Mesenchymal stem cell (in vitro differentiated cells and primary cell): ENCODE results near the gene SLCO2A1.
A peak's percentile ranks its signal among the peaks of the same experiment; 100 is the strongest.

Source experiments
- DNase-seq: peaks from one replicate; pipeline ENCODE4 v3.0.0-alpha.2; 2013
- H2AFZ ChIP-seq: one replicate; pipeline ENCODE4 v1.6.1; 2013; ENCODE audit warnings: low read depth, mild to moderate bottlenecking, control low read depth, inconsistent platforms, low read length, moderate library complexity
- H2AK5ac ChIP-seq: 2 replicates; pipeline ENCODE4 v1.6.1; 2013; ENCODE audit warnings: low read length, moderate library complexity, mild to moderate bottlenecking, inconsistent platforms; ENCODE audit not compliant: severe bottlenecking
- H2BK120ac ChIP-seq: one replicate; pipeline ENCODE4 v1.6.1; 2013; ENCODE audit warnings: low read depth, mild to moderate bottlenecking, inconsistent platforms, low read length, moderate library complexity
- H2BK12ac ChIP-seq, 2 experiments: one replicate each; pipeline ENCODE4 v1.6.1; 2013; ENCODE audit warnings: inconsistent platforms in 2 of 2, low read length in 2 of 2, mild to moderate bottlenecking in 2 of 2, moderate library complexity in 2 of 2, control low read depth in 1 of 2
- H2BK15ac ChIP-seq: one replicate; pipeline ENCODE4 v1.6.1; 2013; ENCODE audit warnings: mild to moderate bottlenecking, low read depth, inconsistent platforms; ENCODE audit not compliant: poor library complexity, severe bottlenecking
- H2BK5ac ChIP-seq: 2 replicates; pipeline ENCODE4 v1.6.1; 2013; ENCODE audit warnings: low read depth, mild to moderate bottlenecking, low read length, control low read depth, inconsistent platforms; ENCODE audit not compliant: poor library complexity, severe bottlenecking
- H3K14ac ChIP-seq, 2 experiments: one replicate each; pipeline ENCODE4 v1.6.1; 2013; ENCODE audit warnings: inconsistent platforms in 2 of 2, low read length in 2 of 2, control low read depth in 1 of 2, mild to moderate bottlenecking in 1 of 2, moderate library complexity in 1 of 2
- H3K18ac ChIP-seq, 2 experiments: one replicate each; pipeline ENCODE4 v1.6.1; 2013; ENCODE audit warnings: inconsistent platforms in 2 of 2, low read length in 2 of 2, control low read depth in 1 of 2, low read depth in 1 of 2, mild to moderate bottlenecking in 1 of 2
- H3K23ac ChIP-seq, 2 experiments: one replicate each; pipeline ENCODE4 v1.6.1; 2013; ENCODE audit warnings: inconsistent platforms in 2 of 2, low read length in 2 of 2, mild to moderate bottlenecking in 2 of 2, moderate library complexity in 2 of 2, control low read depth in 1 of 2
- H3K27ac ChIP-seq: 2 replicates; pipeline ENCODE4 v1.5.1; 2013; ENCODE audit warnings: mild to moderate bottlenecking, moderate library complexity, low read length, control low read depth, inconsistent platforms; ENCODE audit not compliant: poor library complexity, severe bottlenecking
- H3K27me3 ChIP-seq, 2 experiments: 2 replicates each; pipeline versions ENCODE4 v1.6.1 to v1.7.0; 2013; ENCODE audit warnings: low read length in 2 of 2, mild to moderate bottlenecking in 2 of 2, moderate library complexity in 2 of 2, control low read depth in 1 of 2, inconsistent platforms in 1 of 2; ENCODE audit not compliant: control insufficient read depth in 1 of 2, insufficient read depth in 1 of 2
- H3K36me3 ChIP-seq, 2 experiments: 2 replicates each; pipeline versions ENCODE4 v1.6.1 to v1.7.0; 2013; ENCODE audit warnings: low read length in 2 of 2, control low read depth in 1 of 2, inconsistent platforms in 1 of 2, low read depth in 1 of 2, mild to moderate bottlenecking in 1 of 2; ENCODE audit not compliant: insufficient read depth in 2 of 2, control insufficient read depth in 1 of 2
- H3K4ac ChIP-seq, 2 experiments: one replicate each; pipeline ENCODE4 v1.6.1; 2013; ENCODE audit warnings: inconsistent platforms in 2 of 2, low read length in 2 of 2, mild to moderate bottlenecking in 2 of 2, moderate library complexity in 2 of 2, control low read depth in 1 of 2, low read depth in 1 of 2
- H3K4me1 ChIP-seq: 2 replicates; pipeline ENCODE4 v1.6.1; 2013; ENCODE audit warnings: low read depth, low read length, control low read depth; ENCODE audit not compliant: control insufficient read depth, insufficient read depth
- H3K4me2 ChIP-seq: 2 replicates; pipeline ENCODE4 v1.6.1; 2013; ENCODE audit warnings: low read length, mild to moderate bottlenecking, inconsistent platforms; ENCODE audit not compliant: poor library complexity, severe bottlenecking
- H3K4me3 ChIP-seq, 2 experiments: 2 replicates each; pipeline versions ENCODE4 v1.5.1 to v1.7.0; 2013; ENCODE audit warnings: low read length in 2 of 2, mild to moderate bottlenecking in 2 of 2, control low read depth in 1 of 2, low read depth in 1 of 2; ENCODE audit not compliant: insufficient read depth in 1 of 2
- H3K79me1 ChIP-seq: replicated peaks from 2 replicates; pipeline ENCODE4 v1.6.1; 2013; ENCODE audit warnings: mild to moderate bottlenecking, control low read depth, low read length, inconsistent platforms; ENCODE audit not compliant: poor library complexity, severe bottlenecking
- H3K9ac ChIP-seq: 2 replicates; pipeline ENCODE4 v1.7.0; 2013; ENCODE audit warnings: mild to moderate bottlenecking, low read length, moderate library complexity
- H3K9me3 ChIP-seq: 2 replicates; pipeline ENCODE4 v1.7.0; 2013; ENCODE audit warnings: mild to moderate bottlenecking, low read length; ENCODE audit not compliant: control insufficient read depth
- H4K8ac ChIP-seq: one replicate; pipeline ENCODE4 v1.6.1; 2013; ENCODE audit warnings: inconsistent platforms, mild to moderate bottlenecking, low read length, moderate library complexity
- H4K91ac ChIP-seq: one replicate; pipeline ENCODE4 v1.6.1; 2013; ENCODE audit warnings: mild to moderate bottlenecking, low read length, inconsistent platforms
- WGBS: methylation state at CpG from one replicate; pipeline ENCODE4 v1.1.7; 2013; ENCODE audit warnings: mixed read lengths; 5-methylcytosine and 5-hydroxymethylcytosine counted together

Gene SLCO2A1

DNA sequence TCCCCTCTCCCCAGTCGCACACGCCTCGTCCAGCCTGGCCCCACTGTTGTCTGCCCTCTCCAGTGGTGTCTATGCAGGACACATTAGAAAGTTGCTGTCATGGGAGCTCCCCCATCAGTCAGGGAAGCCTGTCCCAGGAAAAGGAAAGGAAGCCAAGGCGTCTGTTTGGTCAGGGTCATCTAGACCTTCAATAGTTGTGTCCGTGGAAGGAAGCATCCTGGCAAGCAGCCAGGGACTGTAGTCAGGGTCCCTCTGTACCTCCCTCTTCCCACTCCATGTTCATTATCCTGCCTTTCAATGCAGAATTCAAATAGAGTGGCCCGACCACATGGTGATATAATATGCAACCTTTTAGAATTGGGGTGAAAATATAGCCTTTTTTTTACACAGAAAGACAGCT, 73.4 kb downstream of the SLCO2A1 start:
- peaks cover 7% of the 10 kb centered on the region for H3K9me3 ChIP-seq
- no peaks in the 10 kb centered on the region for H3K4me1 ChIP-seq
- no peak overlapping the region for H2BK15ac ChIP-seq
- H2BK12ac ChIP-seq = no peak overlapping the region
- no peak overlapping the region for H3K4me3 ChIP-seq
- no peak overlapping the region for H3K14ac ChIP-seq
- no peak overlapping the region for H2AK5ac ChIP-seq
- no peak overlapping the region for H3K27ac ChIP-seq
- no peak overlapping the region for H3K4me2 ChIP-seq
- H2BK120ac ChIP-seq = no peak overlapping the region
- DNase-seq = no peak
- no peak overlapping the region for H4K91ac ChIP-seq
- no peak overlapping the region for H3K18ac ChIP-seq
- WGBS = 73% methylated on average over 5 of the region's 6 CpGs
- no peak overlapping the region for H3K4ac ChIP-seq
- H3K79me1 ChIP-seq = no peaks in the 10 kb centered on the region
- no peak overlapping the region for H4K8ac ChIP-seq
- no peak overlapping the region for H2AFZ ChIP-seq
- H3K27me3 ChIP-seq = peaks cover 0 to 3% of the 10 kb centered on the region in 2 experiments
- H3K23ac ChIP-seq = no peak overlapping the region
- H3K9ac ChIP-seq = no peak overlapping the region
- H3K36me3 ChIP-seq = no peaks in the 10 kb centered on the region
- no peak overlapping the region for H2BK5ac ChIP-seq

GRCh38 chr3:133955892-133956291, 73.8 kb downstream of the SLCO2A1 start:
- DNase-seq = no peak
- H3K79me1 ChIP-seq = no peaks in the 10 kb centered on the region
- H3K4me2 ChIP-seq = no peak overlapping the region
- no peak overlapping the region for H3K27ac ChIP-seq
- no peaks in the 10 kb centered on the region for H3K4me1 ChIP-seq
- H3K9me3 ChIP-seq = peaks cover 7% of the 10 kb centered on the region
- H2BK15ac ChIP-seq = no peak overlapping the region
- no peak overlapping the region for H4K8ac ChIP-seq
- H3K27me3 ChIP-seq = peaks cover 0 to 6% of the 10 kb centered on the region in 2 experiments
- H3K23ac ChIP-seq = no peak overlapping the region
- H3K9ac ChIP-seq = no peak overlapping the region
- H2BK120ac ChIP-seq = no peak overlapping the region
- H2AK5ac ChIP-seq = no peak overlapping the region
- no peak overlapping the region for H3K18ac ChIP-seq
- H3K4me3 ChIP-seq = no peak overlapping the region
- H4K91ac ChIP-seq = no peak overlapping the region
- H3K36me3 ChIP-seq = no peaks in the 10 kb centered on the region
- WGBS = 88% methylated on average over 10 of the region's 10 CpGs
- no peak overlapping the region for H2AFZ ChIP-seq
- peak overlapping the region; percentile 25 for H2BK5ac ChIP-seq
- H2BK12ac ChIP-seq = no peak overlapping the region
- H3K4ac ChIP-seq = no peak overlapping the region
- H3K14ac ChIP-seq = no peak overlapping the region

DNA sequence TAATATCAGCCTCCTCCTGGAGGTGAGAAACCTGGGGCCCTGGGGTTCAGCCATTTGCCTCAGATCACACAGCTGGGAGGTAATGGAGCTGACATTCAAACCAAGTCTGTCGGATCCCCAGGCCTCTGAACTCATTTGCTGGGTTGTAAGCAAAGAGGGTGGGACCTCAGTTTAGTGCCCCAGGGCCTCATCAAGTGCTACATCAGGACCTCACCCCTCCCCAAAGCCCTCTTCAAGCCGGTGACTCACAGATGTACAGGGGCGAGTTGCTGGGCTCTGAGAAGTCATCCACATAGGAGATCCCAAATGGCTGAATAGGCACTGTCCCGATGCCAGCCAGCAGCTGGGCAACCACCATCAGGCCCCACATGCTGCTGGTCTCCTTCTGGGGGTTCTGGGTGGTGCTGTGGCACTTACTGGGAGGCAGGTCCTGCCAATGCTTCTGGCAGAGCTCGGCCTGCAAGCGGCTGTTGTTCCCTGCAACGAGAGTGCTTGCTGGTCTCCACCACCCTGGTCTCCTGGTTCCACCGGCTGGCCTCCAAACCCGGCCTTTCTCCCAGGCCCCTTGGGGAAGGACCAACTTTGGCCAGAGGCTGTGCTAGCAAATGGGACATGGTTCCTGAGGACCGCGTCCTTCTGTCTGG, 74.9 kb downstream of the SLCO2A1 start:
- H2AK5ac ChIP-seq = no peak overlapping the region
- no peaks in the 10 kb centered on the region for H3K36me3 ChIP-seq
- whole genome bisulfite sequencing = 89% methylated on average over 11 of the region's 11 CpGs
- peaks cover 0 to 10% of the 10 kb centered on the region in 2 experiments for H3K27me3 ChIP-seq
- no peak overlapping the region for H3K18ac ChIP-seq
- H2BK12ac ChIP-seq = no peak overlapping the region
- no peak overlapping the region for H3K27ac ChIP-seq
- H3K4me3 ChIP-seq = no peak overlapping the region
- DNase-seq = no peak
- H4K91ac ChIP-seq = no peak overlapping the region
- H3K4me1 ChIP-seq = no peaks in the 10 kb centered on the region
- no peak overlapping the region for H2AFZ ChIP-seq
- H3K23ac ChIP-seq = no peak overlapping the region
- no peak overlapping the region for H3K4ac ChIP-seq
- H2BK5ac ChIP-seq = no peak overlapping the region
- no peak overlapping the region for H3K4me2 ChIP-seq
- no peaks in the 10 kb centered on the region for H3K79me1 ChIP-seq
- H3K9ac ChIP-seq = no peak overlapping the region
- no peak overlapping the region for H2BK120ac ChIP-seq
- no peak overlapping the region for H3K14ac ChIP-seq
- H4K8ac ChIP-seq = no peak overlapping the region
- H3K9me3 ChIP-seq = peaks cover 7% of the 10 kb centered on the region
- H2BK15ac ChIP-seq = no peak overlapping the region

- H3K36me3 ChIP-seq = no peaks in the 10 kb centered on the region
- no peak overlapping the region for H2AK5ac ChIP-seq
- H3K9me3 ChIP-seq = peaks cover 7% of the 10 kb centered on the region
- no peak overlapping the region for H4K91ac ChIP-seq
- no peak for DNase-seq
- no peak overlapping the region for H3K14ac ChIP-seq
- H3K4me1 ChIP-seq = no peaks in the 10 kb centered on the region
- no peak overlapping the region for H3K23ac ChIP-seq
- no peak overlapping the region for H2BK5ac ChIP-seq
- no peak overlapping the region for H3K27ac ChIP-seq
- no peak overlapping the region for H3K4me2 ChIP-seq
- no peak overlapping the region for H2BK15ac ChIP-seq
- H3K4me3 ChIP-seq = no peak overlapping the region
- H3K4ac ChIP-seq = no peak overlapping the region
- no peaks in the 10 kb centered on the region for H3K79me1 ChIP-seq
- no peak overlapping the region for H3K18ac ChIP-seq
- WGBS = 93% methylated on average over 6 of the region's 6 CpGs
- peaks cover 0 to 11% of the 10 kb centered on the region in 2 experiments for H3K27me3 ChIP-seq
- H2BK12ac ChIP-seq = no peak overlapping the region
- no peak overlapping the region for H3K9ac ChIP-seq
- no peak overlapping the region for H2AFZ ChIP-seq
- H4K8ac ChIP-seq = no peak overlapping the region
- no peak overlapping the region for H2BK120ac ChIP-seq
These were observed 76.4 kb downstream of the SLCO2A1 start for GRCh38 chr3:133953297-133953696.
